NCI-H187 treated with DMSO at 0.1 percent for 48 hours (cell line): ENCODE data around the gene PARL.

Source experiments
- DNase-seq: peaks from one replicate; lab custom pipeline; 2025; lab: John Stamatoyannopoulos, UW

PARL gene, protein sequence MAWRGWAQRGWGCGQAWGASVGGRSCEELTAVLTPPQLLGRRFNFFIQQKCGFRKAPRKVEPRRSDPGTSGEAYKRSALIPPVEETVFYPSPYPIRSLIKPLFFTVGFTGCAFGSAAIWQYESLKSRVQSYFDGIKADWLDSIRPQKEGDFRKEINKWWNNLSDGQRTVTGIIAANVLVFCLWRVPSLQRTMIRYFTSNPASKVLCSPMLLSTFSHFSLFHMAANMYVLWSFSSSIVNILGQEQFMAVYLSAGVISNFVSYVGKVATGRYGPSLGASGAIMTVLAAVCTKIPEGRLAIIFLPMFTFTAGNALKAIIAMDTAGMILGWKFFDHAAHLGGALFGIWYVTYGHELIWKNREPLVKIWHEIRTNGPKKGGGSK

DNA sequence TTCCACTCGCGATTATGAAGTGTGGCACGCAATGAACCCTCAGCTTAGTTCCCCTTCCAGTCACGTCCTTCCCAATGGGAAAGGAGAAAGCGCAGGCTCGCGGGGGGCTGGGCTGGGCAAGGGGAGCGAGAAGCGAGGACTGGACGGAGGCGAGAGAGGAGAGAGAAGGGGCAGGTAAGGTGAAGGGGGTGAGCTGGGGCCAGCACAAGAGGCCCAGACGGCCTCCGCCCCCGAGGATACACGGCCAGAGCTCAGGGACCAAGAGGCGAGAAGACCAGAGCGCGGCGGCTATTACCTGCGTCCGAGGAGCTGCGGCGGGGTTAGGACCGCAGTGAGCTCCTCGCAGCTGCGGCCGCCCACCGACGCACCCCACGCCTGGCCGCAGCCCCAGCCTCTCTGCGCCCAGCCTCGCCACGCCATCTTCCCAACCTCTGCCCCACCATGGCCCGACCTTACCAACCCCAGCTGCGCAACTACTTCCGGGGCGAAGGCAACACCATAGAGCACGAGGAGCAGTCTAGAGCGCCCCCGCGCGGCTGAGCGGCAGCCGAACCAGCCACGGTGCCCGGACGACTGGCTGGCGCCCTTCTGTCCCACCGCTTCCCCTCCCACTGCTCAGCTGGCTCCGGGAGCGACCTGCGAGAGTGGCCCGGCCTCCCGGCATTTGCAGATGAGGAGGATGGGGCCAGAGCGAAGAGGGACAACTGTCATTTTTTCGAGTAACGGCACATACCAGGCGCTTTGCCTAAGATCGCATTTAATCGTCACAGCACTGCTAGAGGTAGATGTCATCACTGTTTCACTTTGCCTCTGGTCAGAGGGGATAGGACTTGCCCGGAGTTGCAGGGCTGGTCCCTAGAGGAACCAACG is at the start of gene PARL:
Gene PARL, minus strand, starts transcription at position 454 of the 870 bp plus-strand sequence. Its CDS starts 34 bp downstream, at position 420.
- DNase-seq, result peak; percentile 77

GRCh38 chr3:183933160-183933559 is 48.5 kb upstream of the PARL start:
- DNase-seq, result no peak

- DNase-seq, result no peak
These were observed 47.2 kb upstream of the PARL start for GRCh38 chr3:183931881-183932280.

- no peak for DNase-seq
These were observed 45.4 kb upstream of the PARL start for GRCh38 chr3:183930086-183930485.

- no peak for DNase-seq
These were observed 42.4 kb upstream of the PARL start for GRCh38 chr3:183927059-183927458.

- no peak for DNase-seq
These were observed 40.3 kb upstream of the PARL start for GRCh38 chr3:183924956-183925355.

DNA sequence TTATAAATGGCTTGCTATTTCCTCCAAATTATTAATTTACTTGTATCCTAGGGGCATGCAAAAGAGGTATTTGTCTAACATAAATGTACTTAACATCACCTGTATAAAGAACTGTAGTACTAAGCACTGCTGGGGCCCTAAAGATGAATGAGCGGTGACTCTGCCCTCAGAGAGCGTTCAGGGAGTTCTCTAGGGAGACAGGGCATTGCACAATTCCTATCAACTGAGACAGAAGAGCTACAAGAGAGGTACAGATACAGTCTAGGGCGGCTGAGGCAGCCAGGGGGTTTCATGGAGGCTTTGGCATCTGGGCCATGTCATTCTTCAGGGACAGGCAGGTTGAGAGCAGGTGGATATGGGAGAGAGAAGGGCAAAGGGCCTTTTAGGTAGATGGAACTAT is 39.9 kb upstream of the PARL start:
- no peak for DNase-seq

- no peak for DNase-seq
These were observed 37.7 kb upstream of the PARL start for GRCh38 chr3:183922421-183922820.

GRCh38 chr3:183921096-183921495 is 36.4 kb upstream of the PARL start:
- no peak for DNase-seq

DNA sequence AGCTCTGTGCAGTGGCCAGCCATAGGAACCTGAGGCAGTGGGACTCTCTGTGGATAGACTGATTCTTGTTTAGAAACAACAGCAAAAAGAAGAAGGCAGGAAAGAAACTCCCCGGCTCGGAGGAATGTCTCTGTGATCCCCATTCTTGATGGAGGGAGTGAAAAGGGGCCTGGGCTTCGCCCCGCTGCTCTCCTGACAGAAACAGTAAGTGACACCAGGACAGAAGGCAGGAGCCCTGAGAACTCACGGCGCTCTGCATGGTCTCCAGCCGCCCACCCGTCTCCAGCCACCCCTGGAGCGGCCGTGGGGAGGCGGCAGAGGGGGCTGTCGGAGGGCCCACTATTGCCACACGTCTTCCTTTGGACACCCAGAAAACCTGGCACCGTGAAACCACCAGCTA is 35.7 kb upstream of the PARL start:
- no peak for DNase-seq

DNA sequence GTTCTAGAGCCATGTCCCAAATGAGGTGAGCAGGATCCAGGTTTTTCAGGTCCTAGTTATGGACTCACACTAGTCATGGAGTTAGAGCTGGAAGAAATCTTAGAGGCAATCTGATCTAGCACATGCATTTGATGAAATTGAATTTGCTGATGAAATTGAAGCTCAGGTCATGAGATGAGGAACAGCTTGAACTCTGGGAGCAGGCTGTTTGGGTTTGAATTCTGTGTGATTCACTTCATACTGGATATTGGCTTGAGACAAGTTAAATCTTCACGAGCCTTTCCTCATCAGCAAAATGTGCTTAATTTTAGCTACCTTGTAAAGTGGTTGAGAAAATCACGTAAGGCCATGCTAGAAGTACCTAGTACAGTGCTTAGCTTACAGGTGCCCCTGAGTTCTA is 33.5 kb upstream of the PARL start:
- DNase-seq, result no peak

DNA sequence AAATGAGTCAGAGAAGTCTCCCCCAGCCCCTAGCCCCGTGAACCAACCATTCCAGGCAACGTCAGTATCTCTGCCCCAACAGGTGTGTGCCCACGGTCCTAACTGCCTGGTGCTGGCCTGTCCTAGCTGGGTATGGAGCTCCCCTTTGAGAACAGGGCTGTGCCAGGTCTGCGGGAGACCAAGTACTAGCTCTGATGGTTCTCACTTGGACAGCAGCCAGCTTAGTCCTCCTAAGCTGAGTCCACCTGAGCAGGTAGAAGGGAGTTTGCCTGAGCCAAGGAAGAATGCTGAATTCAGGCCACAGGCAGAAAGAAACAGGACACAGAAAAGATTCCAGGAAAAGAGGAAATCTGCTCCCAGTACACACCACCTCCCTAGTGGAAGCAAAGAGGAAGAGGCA is 33.1 kb upstream of the PARL start:
- DNase-seq, result no peak

DNA sequence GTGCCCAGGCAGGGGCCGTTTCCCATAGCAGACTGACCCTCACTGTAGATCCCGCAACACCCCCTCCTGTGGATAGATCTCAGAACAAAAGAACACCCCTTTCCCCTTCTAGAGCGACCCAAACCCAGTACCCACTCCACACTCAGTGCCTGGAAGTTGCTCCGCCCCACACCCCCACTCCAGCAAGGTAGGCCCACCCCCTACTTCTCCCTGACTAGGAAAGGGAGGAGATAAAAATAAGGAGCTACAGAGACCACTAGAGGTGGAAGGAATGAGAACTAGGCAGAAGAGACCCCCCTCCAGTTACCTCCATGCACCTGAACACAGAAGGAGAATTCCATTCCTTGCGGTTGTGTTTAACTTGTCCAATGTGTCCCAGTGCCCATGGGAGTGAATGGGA is 30.2 kb upstream of the PARL start:
- DNase-seq, result no peak

- no peak for DNase-seq
These were observed 28.9 kb upstream of the PARL start for GRCh38 chr3:183913580-183913920.

- DNase-seq, result no peak
These were observed 28.4 kb upstream of the PARL start for GRCh38 chr3:183912895-183913579.

DNA sequence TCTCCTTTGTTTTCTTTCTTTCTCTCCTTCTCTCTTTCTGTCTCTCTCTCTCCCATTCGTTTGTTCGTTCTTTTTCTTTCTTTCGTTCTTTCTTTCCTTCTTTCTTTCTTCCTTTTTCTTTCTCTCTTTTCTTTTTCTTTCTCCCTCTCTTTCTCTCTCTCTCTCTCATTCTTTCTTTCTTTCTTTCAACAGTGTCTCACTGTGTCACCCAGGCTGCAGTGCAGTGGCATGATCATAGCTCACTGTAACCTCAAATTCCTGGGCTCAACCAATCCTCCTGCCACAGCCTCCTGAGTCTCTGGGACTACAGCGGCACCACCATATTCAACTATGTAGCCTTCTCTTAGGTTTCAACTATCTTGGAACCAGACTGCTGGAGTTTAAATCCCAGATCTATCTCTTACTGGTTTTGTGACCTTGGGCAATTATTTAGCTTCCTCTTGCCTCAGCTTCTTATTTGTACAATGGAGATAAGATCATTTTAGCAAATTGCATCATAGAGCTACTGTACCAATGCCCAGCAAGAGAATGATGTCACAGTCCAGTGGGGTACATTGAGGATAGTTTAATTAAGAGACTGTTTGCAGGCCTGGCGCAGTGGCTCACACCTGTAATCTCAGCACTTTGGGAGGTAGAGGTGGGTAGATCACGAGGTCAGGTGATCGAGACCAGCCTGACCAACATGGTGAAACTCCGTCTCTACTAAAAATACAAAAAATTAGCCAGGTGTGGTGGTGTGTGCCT is 27.3 kb upstream of the PARL start:
- DNase-seq, result no peak

- no peak for DNase-seq
These were observed 26.4 kb upstream of the PARL start for GRCh38 chr3:183911087-183911486.

- no peak for DNase-seq
These were observed 24.4 kb upstream of the PARL start for GRCh38 chr3:183909030-183909600.

DNA sequence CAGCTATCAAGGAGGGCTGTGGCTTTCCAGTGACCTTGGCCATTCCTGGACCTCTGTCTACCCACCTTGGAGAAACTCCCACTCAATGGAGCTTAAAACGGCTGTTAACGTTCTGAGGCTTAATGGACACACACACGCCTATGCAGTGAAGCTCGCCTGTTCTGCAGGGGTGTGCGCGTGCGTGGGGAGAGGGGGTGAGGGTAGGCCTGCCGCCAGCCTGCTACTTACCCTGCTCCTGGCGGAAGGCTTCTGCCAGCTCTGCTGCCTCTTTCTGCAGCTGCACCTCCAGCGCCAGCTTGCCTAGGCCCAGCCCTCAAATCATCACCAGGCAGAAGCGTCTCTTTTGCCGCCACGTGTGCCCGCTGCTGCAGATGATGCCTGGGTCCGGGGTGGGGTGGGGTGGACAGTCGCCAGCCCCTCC is 23.2 kb upstream of the PARL start:
- no peak for DNase-seq

DNA sequence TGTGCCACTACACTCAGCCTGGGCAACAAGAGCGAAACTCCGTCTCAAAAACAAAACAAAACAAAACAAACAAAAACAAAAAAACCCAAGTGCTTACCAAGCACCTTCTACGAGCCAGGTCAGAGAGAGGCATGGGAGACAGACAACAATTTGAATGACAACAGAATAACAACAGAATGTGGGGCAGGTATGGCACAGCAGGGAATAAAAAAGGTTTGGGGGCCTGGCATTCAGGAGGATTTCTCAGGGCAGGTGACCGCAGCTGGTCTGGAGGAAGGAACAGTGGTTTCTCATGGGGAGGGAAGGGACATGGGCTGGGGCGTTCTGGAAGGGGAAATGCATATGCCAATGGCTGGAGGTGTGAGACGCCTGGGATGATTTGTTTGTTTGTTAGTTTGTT is 22.5 kb upstream of the PARL start:
- DNase-seq, result no peak

DNA sequence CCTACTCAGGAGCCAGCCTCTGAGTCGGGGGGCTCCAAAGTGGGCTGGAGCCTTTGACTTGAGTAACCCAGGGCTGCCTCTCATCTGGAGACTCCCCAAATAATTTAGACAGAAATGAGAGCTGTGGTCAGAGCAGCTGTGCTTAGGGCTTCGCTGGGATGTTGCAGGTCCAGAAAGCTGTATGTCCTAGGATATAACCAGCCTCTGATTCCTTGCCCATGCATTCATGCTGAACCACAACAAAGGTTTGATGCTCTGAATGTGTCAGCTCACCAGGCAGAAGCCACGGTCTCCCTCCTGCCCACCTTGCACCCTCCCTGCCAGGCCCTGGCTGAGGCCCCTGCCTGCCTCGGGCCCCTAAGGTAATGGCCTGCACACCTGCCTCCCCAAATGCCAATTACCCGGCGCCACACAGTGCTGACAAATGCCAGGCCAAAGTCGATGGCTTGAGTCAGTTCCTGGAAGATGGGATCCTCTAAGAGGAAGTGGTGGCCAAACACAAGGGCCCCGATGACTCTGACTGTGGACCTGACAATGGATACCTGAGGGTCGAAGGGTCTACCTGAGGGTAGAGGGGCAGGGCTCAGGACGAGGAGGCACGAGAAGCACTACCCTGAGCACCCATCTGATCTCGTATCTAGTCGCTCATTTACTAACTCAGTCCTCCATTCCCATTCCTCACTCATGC is 21.7 kb upstream of the PARL start:
- DNase-seq, result no peak
